ENCODE results near the gene CDC5L. TPM values are rescaled to one million over a fixed set of nuclear protein-coding genes. Genes with fewer than 3 reads are reported as not detected.
A peak's percentile ranks its signal among the peaks of the same experiment; 100 is the strongest.
"Not testable (repeated sequence)": the region's sequence is repeated elsewhere in the genome, so short reads cannot be mapped to it uniquely, and the experiment has no call there.

The CDC5L gene
- total RNA-seq, result 20.1 TPM
- long read RNA-seq, full-length matches to known transcripts, result 22 of 41 reads
- long read RNA-seq, partial matches to known transcripts, result 13 of 41 reads
- long read RNA-seq, other reads (novel, unspliced or antisense), result 6 of 41 reads

- intact Hi-C loops (cut with micrococcal nuclease), result no loop called here
- peak; percentile 95 for DNase-seq
These were observed at the start of gene CDC5L for GRCh38 chr6:44387346-44388134. CDC5L (plus strand) TSS chr6:44387706; CDS start chr6:44387824, 118 bp downstream.

GRCh38 chr6:44338228-44339122 is 49.0 kb upstream of the CDC5L start:
- peak; percentile 55 for DNase-seq
- intact Hi-C loops (cut with micrococcal nuclease), result loop anchor here (5.0 kb wide), 1 partner anchor 71 kb away; the partner anchor contains the start of gene NFKBIE

More at GRCh38 chr6:44387346-44388134, at the start of gene CDC5L:
- ATAC-seq, result peak; percentile 91

GRCh38 chr6:44339301-44339700 is 48.2 kb upstream of the CDC5L start:
- no peak for ATAC-seq
- no peak for DNase-seq

More at GRCh38 chr6:44338228-44339122, 49.0 kb upstream of the CDC5L start:
- ATAC-seq, result peak; percentile 80

GRCh38 chr6:44339763-44340625 is 47.5 kb upstream of the CDC5L start:
- DNase-seq (no peak), ATAC-seq (no peak)
- intact Hi-C loops (cut with micrococcal nuclease), result loop anchor here (5.0 kb wide), 1 partner anchor 73 kb away; the partner anchor contains the start of gene NFKBIE

More at GRCh38 chr6:44339301-44339700, 48.2 kb upstream of the CDC5L start:
- intact Hi-C loops (cut with micrococcal nuclease), result loop anchor here (5.0 kb wide), 1 partner anchor 72 kb away; the partner anchor contains the start of gene NFKBIE

- intact Hi-C loops (cut with micrococcal nuclease), result no loop called here
- DNase-seq, result no peak
- ATAC-seq, result no peak
These were observed 46.2 kb upstream of the CDC5L start for GRCh38 chr6:44341095-44341890.

GRCh38 chr6:44342052-44342451 is 45.5 kb upstream of the CDC5L start:
- peak; percentile 32 for DNase-seq
- intact Hi-C loops (cut with micrococcal nuclease), result no loop called here
- ATAC-seq, result peak; percentile 67

- ATAC-seq (peak; percentile 58), DNase-seq (peak; percentile 54)
- intact Hi-C loops (cut with micrococcal nuclease), result no loop called here
These were observed 45.0 kb upstream of the CDC5L start, which contains the start of gene SPATS1 for GRCh38 chr6:44342489-44342888. SPATS1 (plus strand) TSS chr6:44342650; CDS start chr6:44343096, 446 bp downstream.

GRCh38 chr6:44346818-44347217 is 40.7 kb upstream of the CDC5L start:
- ATAC-seq; DNase-seq; intact Hi-C loops (cut with micrococcal nuclease): not testable (repeated sequence)

GRCh38 chr6:44349904-44350649 is 37.4 kb upstream of the CDC5L start:
- intact Hi-C loops (cut with micrococcal nuclease), result no loop called here
- no peak for DNase-seq
- no peak for ATAC-seq

- DNase-seq; intact Hi-C loops (cut with micrococcal nuclease); ATAC-seq: not testable (repeated sequence)
These were observed 36.9 kb upstream of the CDC5L start for GRCh38 chr6:44350650-44350994.

GRCh38 chr6:44352259-44352658 is 35.2 kb upstream of the CDC5L start:
- no peak for DNase-seq
- intact Hi-C loops (cut with micrococcal nuclease), result no loop called here

GRCh38 chr6:44353336-44353735 is 34.2 kb upstream of the CDC5L start:
- intact Hi-C loops (cut with micrococcal nuclease), result no loop called here
- ATAC-seq (no peak), DNase-seq (no peak)

More at GRCh38 chr6:44352259-44352658, 35.2 kb upstream of the CDC5L start:
- ATAC-seq, result no peak

GRCh38 chr6:44355640-44356039 is 31.9 kb upstream of the CDC5L start:
- intact Hi-C loops (cut with micrococcal nuclease), result no loop called here
- ATAC-seq, result no peak
- DNase-seq, result no peak

- intact Hi-C loops (cut with micrococcal nuclease), result no loop called here
- DNase-seq (no peak), ATAC-seq (no peak)
These were observed 31.0 kb upstream of the CDC5L start for GRCh38 chr6:44356487-44356886.

GRCh38 chr6:44359973-44360372 is 27.5 kb upstream of the CDC5L start:
- DNase-seq (no peak), ATAC-seq (no peak)
- intact Hi-C loops (cut with micrococcal nuclease), result no loop called here

GRCh38 chr6:44361947-44362346 is 25.6 kb upstream of the CDC5L start:
- ATAC-seq (no peak), DNase-seq (no peak)
- intact Hi-C loops (cut with micrococcal nuclease), result no loop called here

GRCh38 chr6:44363377-44363926 is 24.1 kb upstream of the CDC5L start:
- DNase-seq (no peak), ATAC-seq (no peak)
- intact Hi-C loops (cut with micrococcal nuclease), result no loop called here

Data from left ventricle myocardium superior (tissue), 1 donor.